ENCODE results near the gene RBM42. TPM values are rescaled to one million over a fixed set of nuclear protein-coding genes. Genes with fewer than 3 reads are reported as not detected.

The RBM42 gene
- total and polyA plus RNA-seq, 2 of the 13 experiments (the other 11 are each of a cell fraction or from before 2014, with no cell fraction given), result 27.2 to 55.3 TPM

- no peak; the same call in 1 of the 2 replicates for TF ChIP-seq ZNF276 (CRISPR knock-in tag; IDR thresholded peaks at IDR 0.05; ENCODE audit: low read depth)
- TF ChIP-seq ESRRA (CRISPR knock-in tag; IDR thresholded peaks at IDR 0.05; ENCODE audit: low read depth), result peak; percentile 64
- TF ChIP-seq SOX13 (IDR thresholded peaks at IDR 0.05), result no peak
- 0 out of 4 replicates have a peak, but pooled peaks of 1 of the 2 experiments have one; percentile 19 for TF ChIP-seq SOX13 (CRISPR knock-in tag; conservative IDR thresholded peaks at IDR 0.05 in 1 of 2, IDR thresholded peaks at IDR 0.05 in 1 of 2)
- no peak for TF ChIP-seq ZFYVE20 (CRISPR knock-in tag; IDR thresholded peaks at IDR 0.05; ENCODE audit: borderline replicate concordance, low read depth)
- peak; percentile 52; the same call in 1 of the 2 replicates for TF ChIP-seq NFIC (IDR thresholded peaks at IDR 0.05; ENCODE audit: low read length)
- peak; percentile 25; the same call in 1 of the 2 replicates for TF ChIP-seq PITX1 (CRISPR knock-in tag; IDR thresholded peaks at IDR 0.05)
- no peak for TF ChIP-seq ZNF382 (CRISPR knock-in tag; IDR thresholded peaks at IDR 0.05; ENCODE audit: borderline replicate concordance)
- TF ChIP-seq ZNF343 (CRISPR knock-in tag; IDR thresholded peaks at IDR 0.05), result no peak
- TF ChIP-seq BCLAF1 (IDR thresholded peaks at IDR 0.05), result no peak
- no peak for TF ChIP-seq CBX1 (IDR thresholded peaks at IDR 0.05; ENCODE audit: low read depth)
- no peak for TF ChIP-seq MZF1 (CRISPR knock-in tag; IDR thresholded peaks at IDR 0.05; ENCODE audit: borderline replicate concordance)
- TF ChIP-seq ZNF496 (CRISPR knock-in tag; IDR thresholded peaks at IDR 0.05; ENCODE audit: insufficient replicate concordance), result no peak
- no peak for TF ChIP-seq NFATC3 (CRISPR knock-in tag; IDR thresholded peaks at IDR 0.05)
- 0 out of 2 replicates have a peak, but pooled peaks have one; percentile 42 for TF ChIP-seq ZNF543 (CRISPR knock-in tag; IDR thresholded peaks at IDR 0.05)
- peak; percentile 78 for TF ChIP-seq ASH2L (IDR thresholded peaks at IDR 0.05; ENCODE audit: insufficient read length, low read depth, low read length)
- TF ChIP-seq RNF2 (conservative IDR thresholded peaks at IDR 0.05; ENCODE audit: low read depth), result peak; percentile 60; the same call in 1 of the 2 replicates
- TF ChIP-seq, protein P1, sequence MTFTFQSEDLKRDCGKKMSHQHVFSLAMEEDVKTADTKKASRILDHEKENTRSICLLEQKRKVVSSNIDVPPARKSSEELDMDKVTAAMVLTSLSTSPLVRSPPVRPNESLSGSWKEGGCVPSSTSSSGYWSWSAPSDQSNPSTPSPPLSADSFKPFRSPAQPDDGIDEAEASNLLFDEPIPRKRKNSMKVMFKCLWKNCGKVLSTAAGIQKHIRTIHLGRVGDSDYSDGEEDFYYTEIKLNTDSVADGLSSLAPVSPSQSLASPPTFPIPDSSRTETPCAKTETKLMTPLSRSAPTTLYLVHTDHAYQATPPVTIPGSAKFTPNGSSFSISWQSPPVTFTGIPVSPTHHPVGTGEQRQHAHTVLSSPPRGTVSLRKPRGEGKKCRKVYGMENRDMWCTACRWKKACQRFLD (CRISPR knock-in tag; IDR thresholded peaks at IDR 0.05; ENCODE audit: borderline replicate concordance), result peak; percentile 64; the same call in 1 of the 2 replicates
- TF ChIP-seq, protein P2, sequence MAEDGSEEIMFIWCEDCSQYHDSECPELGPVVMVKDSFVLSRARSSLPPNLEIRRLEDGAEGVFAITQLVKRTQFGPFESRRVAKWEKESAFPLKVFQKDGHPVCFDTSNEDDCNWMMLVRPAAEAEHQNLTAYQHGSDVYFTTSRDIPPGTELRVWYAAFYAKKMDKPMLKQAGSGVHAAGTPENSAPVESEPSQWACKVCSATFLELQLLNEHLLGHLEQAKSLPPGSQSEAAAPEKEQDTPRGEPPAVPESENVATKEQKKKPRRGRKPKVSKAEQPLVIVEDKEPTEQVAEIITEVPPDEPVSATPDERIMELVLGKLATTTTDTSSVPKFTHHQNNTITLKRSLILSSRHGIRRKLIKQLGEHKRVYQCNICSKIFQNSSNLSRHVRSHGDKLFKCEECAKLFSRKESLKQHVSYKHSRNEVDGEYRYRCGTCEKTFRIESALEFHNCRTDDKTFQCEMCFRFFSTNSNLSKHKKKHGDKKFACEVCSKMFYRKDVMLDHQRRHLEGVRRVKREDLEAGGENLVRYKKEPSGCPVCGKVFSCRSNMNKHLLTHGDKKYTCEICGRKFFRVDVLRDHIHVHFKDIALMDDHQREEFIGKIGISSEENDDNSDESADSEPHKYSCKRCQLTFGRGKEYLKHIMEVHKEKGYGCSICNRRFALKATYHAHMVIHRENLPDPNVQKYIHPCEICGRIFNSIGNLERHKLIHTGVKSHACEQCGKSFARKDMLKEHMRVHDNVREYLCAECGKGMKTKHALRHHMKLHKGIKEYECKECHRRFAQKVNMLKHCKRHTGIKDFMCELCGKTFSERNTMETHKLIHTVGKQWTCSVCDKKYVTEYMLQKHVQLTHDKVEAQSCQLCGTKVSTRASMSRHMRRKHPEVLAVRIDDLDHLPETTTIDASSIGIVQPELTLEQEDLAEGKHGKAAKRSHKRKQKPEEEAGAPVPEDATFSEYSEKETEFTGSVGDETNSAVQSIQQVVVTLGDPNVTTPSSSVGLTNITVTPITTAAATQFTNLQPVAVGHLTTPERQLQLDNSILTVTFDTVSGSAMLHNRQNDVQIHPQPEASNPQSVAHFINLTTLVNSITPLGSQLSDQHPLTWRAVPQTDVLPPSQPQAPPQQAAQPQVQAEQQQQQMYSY (CRISPR knock-in tag; IDR thresholded peaks at IDR 0.05), result no peak
Observed at GRCh38 chr19:35628565-35629331, at the start of gene RBM42 (continued).
